Activated CD4-positive, alpha-beta memory T cell treated with anti-CD3 and anti-CD28 coated beads, Interleukin-2, amount 10 ng/mL, durations not matched to agents 7 days and 5 days (primary cell): ENCODE results near the gene KCTD13. TPM values are rescaled to one million over a fixed set of nuclear protein-coding genes. Genes with fewer than 3 reads are reported as not detected.
"Not testable (repeated sequence)": the region's sequence is repeated elsewhere in the genome, so short reads cannot be mapped to it uniquely, and the experiment has no call there.

Source experiments
- CTCF ChIA-PET: fragments of 350-600 bp; sonication (Branson Sonifier 250); formaldehyde crosslinking; loops from one replicate; lab custom pipeline; 2021; ENCODE audit warnings: antibody characterized with exemption, inconsistent platforms; lab: Charles Lee
- POLR2A ChIA-PET: fragments of 350-600 bp; sonication (Branson Sonifier 250); formaldehyde crosslinking; loops from one replicate; lab custom pipeline; 2021; ENCODE audit warnings: antibody characterized with exemption; lab: Charles Lee
- DNase-seq: peaks from one replicate; pipeline ENCODE4 v3.0.0-alpha.2; 2020
- H3K27ac Mint-ChIP-seq: one replicate; pipeline ENCODE4 v1.8.0; 2021; ENCODE audit warnings: mild to moderate bottlenecking, mixed read lengths
- H3K27me3 Mint-ChIP-seq: one replicate; pipeline ENCODE4 v1.8.0; 2021; ENCODE audit warnings: mixed read lengths
- H3K36me3 Mint-ChIP-seq: one replicate; pipeline ENCODE4 v1.8.0; 2021; ENCODE audit warnings: low read depth, mixed read lengths
- H3K4me1 Mint-ChIP-seq: one replicate; pipeline ENCODE4 v1.8.0; 2021; ENCODE audit warnings: mixed read lengths
- H3K4me3 Mint-ChIP-seq: one replicate; pipeline ENCODE4 v1.8.0; 2021; ENCODE audit warnings: mild to moderate bottlenecking, mixed read lengths
- H3K9me3 Mint-ChIP-seq: one replicate; pipeline ENCODE4 v1.8.0; 2021; ENCODE audit warnings: mixed read lengths
- total RNA-seq, 2 experiments: library from RNA; stranded (reverse); gene quantifications; one replicate each; pipeline ENCODE4 v1.2.3, GENCODE V29; 2021

The KCTD13 gene
- total RNA-seq, 2 experiments from 2014 or later, result 34.5 to 36.0 TPM

GRCh38 chr16:29913514-29913913 lies 12.5 kb downstream of the KCTD13 start:
- Mint-ChIP-seq H3K27ac (no peak overlapping the region), H3K36me3 (peaks cover 17% of the 10 kb centered on the region), H3K27me3 (no peaks in the 10 kb centered on the region), H3K4me1 (peaks cover 2% of the 10 kb centered on the region), H3K4me3 (no peak overlapping the region), H3K9me3 (no peaks in the 10 kb centered on the region)
- DNase-seq, result no peak
- ChIA-PET CTCF (no interaction called here), POLR2A (no interaction called here)

- Mint-ChIP-seq H3K4me1 (peaks cover 2% of the 10 kb centered on the region), H3K36me3 (peaks cover 12% of the 10 kb centered on the region), H3K9me3 (no peaks in the 10 kb centered on the region), H3K27me3 (no peaks in the 10 kb centered on the region), H3K27ac (no peak overlapping the region), H3K4me3 (no peak overlapping the region)
- DNase-seq, result no peak
- ChIA-PET CTCF (interaction anchor here (0.5 to 0.8 kb wide), 2 partner anchors 12 to 64 kb away, joined by 3 read pairs; partner anchors contain the start of gene ASPHD1), POLR2A (interaction anchor here (1.3 kb wide), 1 partner anchor 12 kb away, joined by 4 read pairs; the partner anchor contains the start of genes ASPHD1 and SEZ6L2)
These were observed 13.9 kb downstream of the KCTD13 start for GRCh38 chr16:29912087-29912486.

GRCh38 chr16:29911676-29912010 lies 14.4 kb downstream of the KCTD13 start:
- no peak overlapping the region for H3K27ac Mint-ChIP-seq
- no peaks in the 10 kb centered on the region for H3K27me3 Mint-ChIP-seq
- ChIA-PET POLR2A (interaction anchor here (1.3 kb wide), 1 partner anchor 12 kb away, joined by 4 read pairs; the partner anchor contains the start of genes ASPHD1 and SEZ6L2), CTCF (interaction anchor here (0.5 to 0.8 kb wide), 2 partner anchors 11 to 63 kb away, joined by 3 read pairs; partner anchors contain the start of gene ASPHD1)
- no peak overlapping the region for H3K4me3 Mint-ChIP-seq
- H3K36me3 Mint-ChIP-seq, result peaks cover 8% of the 10 kb centered on the region
- H3K4me1 Mint-ChIP-seq, result peaks cover 2% of the 10 kb centered on the region
- H3K9me3 Mint-ChIP-seq, result no peaks in the 10 kb centered on the region
- no peak for DNase-seq

GRCh38 chr16:29910819-29911675 lies 15.0 kb downstream of the KCTD13 start:
- POLR2A ChIA-PET, result interaction anchor here (1.3 kb wide), 1 partner anchor 11 kb away, joined by 4 read pairs; the partner anchor contains the start of genes ASPHD1 and SEZ6L2
- H3K4me1 Mint-ChIP-seq, result peaks cover 2% of the 10 kb centered on the region
- H3K27me3 Mint-ChIP-seq, result no peaks in the 10 kb centered on the region
- H3K27ac Mint-ChIP-seq, result no peak overlapping the region
- no peaks in the 10 kb centered on the region for H3K9me3 Mint-ChIP-seq
- H3K36me3 Mint-ChIP-seq, result peaks cover 7% of the 10 kb centered on the region
- no peak overlapping the region for H3K4me3 Mint-ChIP-seq
- DNase-seq, result no peak
- CTCF ChIA-PET, result interaction anchor here (0.8 kb wide), 1 partner anchor 63 kb away, joined by 3 read pairs; no protein-coding TSS in a partner anchor

GRCh38 chr16:29909851-29910250 lies 16.2 kb downstream of the KCTD13 start:
- CTCF ChIA-PET, result interaction anchor here (0.6 to 0.8 kb wide), 2 partner anchors 52 to 122 kb away, joined by 3 read pairs; partner anchors contain the start of gene TMEM219
- H3K36me3 Mint-ChIP-seq, result not testable (repeated sequence)
- POLR2A ChIA-PET, result interaction anchor here (1.4 kb wide), 1 partner anchor 10 kb away, joined by 5 read pairs; the partner anchor contains the start of gene SEZ6L2

GRCh38 chr16:29909391-29909790 lies 16.6 kb downstream of the KCTD13 start:
- no peak overlapping the region for H3K27ac Mint-ChIP-seq
- H3K27me3 Mint-ChIP-seq, result no peaks in the 10 kb centered on the region
- H3K36me3 Mint-ChIP-seq, result peaks cover 4% of the 10 kb centered on the region
- H3K9me3 Mint-ChIP-seq, result no peaks in the 10 kb centered on the region
- no peak for DNase-seq
- no peak overlapping the region for H3K4me3 Mint-ChIP-seq
- POLR2A ChIA-PET, result interaction anchor here (0.6 to 1.4 kb wide), 2 partner anchors 10 to 17 kb away, joined by 3 to 5 read pairs; partner anchors contain the start of gene SEZ6L2
- CTCF ChIA-PET, result interaction anchor here (0.8 kb wide), 1 partner anchor 52 kb away, joined by 3 read pairs; the partner anchor contains the start of gene TMEM219
- H3K4me1 Mint-ChIP-seq, result no peaks in the 10 kb centered on the region

More at GRCh38 chr16:29909851-29910250, 16.2 kb downstream of the KCTD13 start:
- not testable (repeated sequence) for H3K4me1 Mint-ChIP-seq, H3K9me3 Mint-ChIP-seq, H3K27ac Mint-ChIP-seq, H3K27me3 Mint-ChIP-seq, DNase-seq, H3K4me3 Mint-ChIP-seq

GRCh38 chr16:29908719-29909220 lies 17.3 kb downstream of the KCTD13 start:
- ChIA-PET POLR2A (interaction anchor here (0.6 to 1.4 kb wide), 2 partner anchors 9 to 18 kb away, joined by 3 to 5 read pairs; partner anchors contain the start of gene SEZ6L2), CTCF (interaction anchor here (0.8 kb wide), 1 partner anchor 53 kb away, joined by 3 read pairs; the partner anchor contains the start of gene TMEM219)
- H3K27ac Mint-ChIP-seq, result no peak overlapping the region

GRCh38 chr16:29907973-29908372 lies 18.1 kb downstream of the KCTD13 start:
- no peak overlapping the region for H3K27ac Mint-ChIP-seq
- POLR2A ChIA-PET, result no interaction called here

More at GRCh38 chr16:29908719-29909220, 17.3 kb downstream of the KCTD13 start:
- H3K36me3 Mint-ChIP-seq, result no peaks in the 10 kb centered on the region
- H3K4me3 Mint-ChIP-seq, result no peak overlapping the region
- H3K4me1 Mint-ChIP-seq, result no peaks in the 10 kb centered on the region
- no peaks in the 10 kb centered on the region for H3K9me3 Mint-ChIP-seq
- DNase-seq, result no peak
- no peaks in the 10 kb centered on the region for H3K27me3 Mint-ChIP-seq

GRCh38 chr16:29906520-29907244 lies 19.3 kb downstream of the KCTD13 start:
- H3K4me1 Mint-ChIP-seq, result peaks cover 4% of the 10 kb centered on the region
- no peak overlapping the region for H3K27ac Mint-ChIP-seq
- CTCF ChIA-PET, result interaction anchor here (1.1 kb wide), 1 partner anchor 57 kb away, joined by 3 read pairs; no protein-coding TSS in a partner anchor
- H3K9me3 Mint-ChIP-seq, result no peaks in the 10 kb centered on the region
- no peaks in the 10 kb centered on the region for H3K36me3 Mint-ChIP-seq
- POLR2A ChIA-PET, result no interaction called here
- no peak for DNase-seq
- H3K4me3 Mint-ChIP-seq, result no peak overlapping the region
- H3K27me3 Mint-ChIP-seq, result no peaks in the 10 kb centered on the region

More at GRCh38 chr16:29907973-29908372, 18.1 kb downstream of the KCTD13 start:
- CTCF ChIA-PET, result no interaction called here
- DNase-seq, result no peak
- Mint-ChIP-seq H3K4me3 (no peak overlapping the region), H3K4me1 (peaks cover 4% of the 10 kb centered on the region), H3K36me3 (no peaks in the 10 kb centered on the region), H3K27me3 (no peaks in the 10 kb centered on the region), H3K9me3 (no peaks in the 10 kb centered on the region)

GRCh38 chr16:29905668-29906067 lies 20.4 kb downstream of the KCTD13 start:
- DNase-seq, result no peak
- ChIA-PET POLR2A (no interaction called here), CTCF (no interaction called here)
- Mint-ChIP-seq H3K27me3 (no peaks in the 10 kb centered on the region), H3K4me3 (no peak overlapping the region), H3K4me1 (peaks cover 5% of the 10 kb centered on the region), H3K27ac (no peak overlapping the region), H3K9me3 (no peaks in the 10 kb centered on the region), H3K36me3 (no peaks in the 10 kb centered on the region)

GRCh38 chr16:29904947-29905346 lies 21.1 kb downstream of the KCTD13 start:
- DNase-seq, result no peak
- ChIA-PET CTCF (no interaction called here), POLR2A (no interaction called here)
- Mint-ChIP-seq H3K27ac (no peak overlapping the region), H3K4me3 (no peak overlapping the region), H3K36me3 (no peaks in the 10 kb centered on the region), H3K4me1 (peaks cover 9% of the 10 kb centered on the region), H3K9me3 (no peaks in the 10 kb centered on the region), H3K27me3 (no peaks in the 10 kb centered on the region)

- ChIA-PET POLR2A (interaction anchor here (0.6 kb wide), 1 partner anchor 78 kb away, joined by 3 read pairs; no protein-coding TSS in a partner anchor), CTCF (no interaction called here)
- Mint-ChIP-seq H3K4me1 (peaks cover 9% of the 10 kb centered on the region), H3K27me3 (peaks cover 3% of the 10 kb centered on the region), H3K27ac (no peak overlapping the region), H3K4me3 (no peak overlapping the region), H3K36me3 (no peaks in the 10 kb centered on the region), H3K9me3 (no peaks in the 10 kb centered on the region)
- no peak for DNase-seq
These were observed 22.4 kb downstream of the KCTD13 start for GRCh38 chr16:29903590-29903989.
